Right ventricle myocardium inferior (tissue), 1 donor: ENCODE results near the gene OR3A3. TPM values are rescaled to one million over a fixed set of nuclear protein-coding genes. Genes with fewer than 3 reads are reported as not detected.
"Not testable (repeated sequence)": the region's sequence is repeated elsewhere in the genome, so short reads cannot be mapped to it uniquely, and the experiment has no call there.

ENCODE experiments used
- ATAC-seq: fragments of 200-7000 bp; cut with Tn5 transposase; one replicate; pipeline ENCODE4 v1.9.1; 2020; ENCODE audit warnings: mild to moderate bottlenecking, moderate library complexity
- DNase-seq: peaks from one replicate; pipeline ENCODE4 v3.0.0; 2021; ENCODE audit errors: missing footprints
- intact Hi-C: fragments of 100-400 bp; cut with DNase I; formaldehyde crosslinking; loops from one replicate; pipeline ENCODE4 v1.11.0; 2022
- total RNA-seq: library from RNA; stranded (reverse); fragmentation: NEBNext Ultra II Directional; extraction: Animal tissue kit (Norgen Biotek cat#: 25700); gene quantifications from one replicate; pipeline ENCODE4 v1.2.1, GENCODE V29; 2021
- donor health status: DM: no; HTN: yes; CAD: no; lungs with severe emphysema.

OR3A3 gene
- total RNA-seq, 1 donor from 2014 or later: not detected

GRCh38 chr17:3466355-3466754 is 55.2 kb downstream of the OR3A3 start:
- intact Hi-C loops, DNase-seq, ATAC-seq: not testable (repeated sequence)

GRCh38 chr17:3469529-3469928 is 58.4 kb downstream of the OR3A3 start:
- DNase-seq: no peak
- no peak for ATAC-seq
- intact Hi-C loops: no loop called here

DNA sequence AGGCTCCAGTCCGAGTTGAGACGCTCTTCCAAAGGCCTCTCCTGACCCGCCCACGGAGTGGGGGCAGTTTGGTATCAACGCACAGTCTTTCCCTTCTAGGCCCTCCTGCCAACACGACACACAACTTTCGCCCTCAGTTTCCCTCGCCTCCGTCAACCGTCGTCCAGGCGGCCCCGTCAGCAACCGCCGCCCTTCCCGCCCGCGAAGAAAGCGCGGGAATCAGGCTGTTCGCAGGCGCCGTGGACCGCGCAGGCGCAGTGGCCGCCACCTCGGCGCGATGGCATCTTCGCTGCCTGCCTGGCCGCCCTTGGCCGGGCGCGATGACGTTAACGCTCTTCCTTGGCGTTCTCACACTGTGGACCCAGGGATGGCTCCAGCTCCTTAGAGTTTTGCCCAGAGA is 60.4 kb downstream of the OR3A3 start, which contains the start of gene SPATA22:
SPATA22 (minus strand) TSS at position 221 of the 400 bp plus-strand sequence. CDS start 2,494 bp downstream, outside the sequence.
- DNase-seq (no peak), ATAC-seq (no peak)
- intact Hi-C loops: no loop called here

- intact Hi-C loops: no loop called here
- ATAC-seq (no peak), DNase-seq (no peak)
Observed at GRCh38 chr17:3472137-3472536, 61.0 kb downstream of the OR3A3 start.

Other genes with a start within 250 kb of the OR3A3 start
- not detected for gene OR1A2, start 213.9 kb upstream of the OR3A3 start, total RNA-seq
- gene OR1A1, start 203.7 kb upstream of the OR3A3 start, total RNA-seq: not detected
- gene OR3A1, start 113.0 kb upstream of the OR3A3 start, total RNA-seq: not detected
- 0.22 TPM for gene OR3A2, start 25.1 kb upstream of the OR3A3 start, total RNA-seq
- gene OR1E1, start 13.0 kb upstream of the OR3A3 start, total RNA-seq: not detected
- not detected for gene OR1E2, start 22.5 kb downstream of the OR3A3 start, total RNA-seq
- 0.84 TPM for gene SPATA22, start 60.4 kb downstream of the OR3A3 start, total RNA-seq
- gene ASPA, start 64.6 kb downstream of the OR3A3 start, total RNA-seq: 3.8 TPM
- 0.84 TPM for gene TRPV3, start 146.4 kb downstream of the OR3A3 start, total RNA-seq
- 4.1 TPM for gene TRPV1, start 198.0 kb downstream of the OR3A3 start, total RNA-seq
- gene SHPK, start 224.9 kb downstream of the OR3A3 start, total RNA-seq: 4.4 TPM
- 6.6 TPM for gene CTNS, start 225.4 kb downstream of the OR3A3 start, total RNA-seq